HL-60 (cell line): Measurements from ENCODE around the gene WDR11.
A peak's percentile ranks its signal among the peaks of the same experiment; 100 is the strongest.

Experiments
- CTCF ChIP-seq: IDR thresholded peaks from one replicate; pipeline ENCODE4 v1.5.1; 2011; ENCODE audit warnings: low read length, control low read depth, inconsistent platforms; ENCODE audit not compliant: insufficient read depth
- GABPA ChIP-seq: IDR thresholded peaks from 2 replicates; pipeline ENCODE4 v1.6.1; 2012; ENCODE audit warnings: low read depth
- POLR2AphosphoS5 ChIP-seq: IDR thresholded peaks from 2 replicates; pipeline ENCODE4 v1.6.1; 2012; ENCODE audit warnings: low read depth
- REST ChIP-seq: IDR thresholded peaks from 2 replicates; pipeline ENCODE4 v1.6.1; 2012; ENCODE audit warnings: low read depth; ENCODE audit not compliant: insufficient replicate concordance
- SPI1 ChIP-seq: IDR thresholded peaks from 2 replicates; pipeline ENCODE4 v1.6.1; 2012; ENCODE audit warnings: low read depth, mild to moderate bottlenecking, borderline replicate concordance

- TF ChIP-seq CTCF (peak; percentile 72), SPI1 (no peak), REST (no peak), POLR2AphosphoS5 (no peak), GABPA (no peak)
These were observed 91.7 kb downstream of the WDR11 start for GRCh38 chr10:120942806-120943413.
